Caki2 (cell line): ENCODE results near the gene CNP. TPM values are rescaled to one million over a fixed set of nuclear protein-coding genes. Genes with fewer than 3 reads are reported as not detected.

Experiments used
- DNase-seq: peaks from one replicate; pipeline ENCODE4 v3.0.0-alpha.2; 2015; ENCODE audit warnings: low read depth
- in situ Hi-C: cut with HindIII; loops from 2 replicates; pipeline ENCODE4 v1.10.0; 2016; ENCODE audit warnings: low sequenced_read_pairs, low pct_unique_long_range_greater_than_20kb, mixed read lengths
- total RNA-seq: library from RNA; depleted of rRNA; stranded (reverse); fragments of >200 nt; shearing (Covaris generic); gene quantifications from 2 replicates; pipeline ENCODE4 v1.2.3, GENCODE V29; 2014; ENCODE audit warnings: low replicate concordance

The CNP gene
- total RNA-seq, 1 experiment from 2014 or later: 50.2 TPM

DNA sequence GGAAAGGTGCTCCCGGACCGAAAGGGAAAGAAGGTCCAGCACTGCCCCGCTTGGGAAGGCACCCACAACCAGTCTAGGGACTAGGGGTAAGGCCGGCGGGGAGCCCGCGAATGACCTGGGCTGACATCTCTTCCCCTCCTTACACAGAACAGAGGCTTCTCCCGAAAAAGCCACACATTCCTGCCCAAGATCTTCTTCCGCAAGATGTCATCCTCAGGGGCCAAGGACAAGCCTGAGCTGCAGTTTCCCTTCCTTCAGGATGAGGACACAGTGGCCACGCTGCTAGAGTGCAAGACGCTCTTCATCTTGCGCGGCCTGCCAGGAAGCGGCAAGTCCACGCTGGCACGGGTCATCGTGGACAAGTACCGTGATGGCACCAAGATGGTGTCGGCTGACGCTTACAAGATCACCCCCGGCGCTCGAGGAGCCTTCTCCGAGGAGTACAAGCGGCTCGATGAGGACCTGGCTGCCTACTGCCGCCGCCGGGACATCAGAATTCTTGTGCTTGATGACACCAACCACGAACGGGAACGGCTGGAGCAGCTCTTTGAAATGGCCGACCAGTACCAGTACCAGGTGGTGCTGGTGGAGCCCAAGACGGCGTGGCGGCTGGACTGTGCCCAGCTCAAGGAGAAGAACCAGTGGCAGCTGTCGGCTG is 1.5 kb downstream of the CNP start:
- in situ Hi-C loops: no loop called here

DNA sequence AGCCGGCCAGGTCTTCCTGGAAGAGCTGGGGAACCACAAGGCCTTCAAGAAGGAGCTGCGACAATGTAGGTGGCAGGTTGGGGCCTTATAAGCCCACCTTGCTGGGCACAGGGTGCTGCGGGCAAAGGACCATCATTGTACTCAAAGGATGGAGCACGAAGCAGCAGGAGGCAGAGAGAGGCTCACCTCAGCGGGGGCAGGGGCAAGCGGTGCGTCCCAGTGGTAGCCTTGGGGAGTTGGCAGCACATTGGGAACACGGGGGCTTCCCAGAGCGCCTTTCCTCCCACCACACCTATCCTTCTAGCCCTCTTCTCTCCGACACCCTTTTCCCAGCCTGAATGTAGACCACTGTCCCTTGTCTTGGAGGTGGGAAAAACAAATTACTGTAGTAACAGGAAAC is 2.1 kb downstream of the CNP start:
- in situ Hi-C loops: no loop called here
- DNase-seq: no peak

More for the DNA sequence above, 1.5 kb downstream of the CNP start:
- DNase-seq: no peak

DNA sequence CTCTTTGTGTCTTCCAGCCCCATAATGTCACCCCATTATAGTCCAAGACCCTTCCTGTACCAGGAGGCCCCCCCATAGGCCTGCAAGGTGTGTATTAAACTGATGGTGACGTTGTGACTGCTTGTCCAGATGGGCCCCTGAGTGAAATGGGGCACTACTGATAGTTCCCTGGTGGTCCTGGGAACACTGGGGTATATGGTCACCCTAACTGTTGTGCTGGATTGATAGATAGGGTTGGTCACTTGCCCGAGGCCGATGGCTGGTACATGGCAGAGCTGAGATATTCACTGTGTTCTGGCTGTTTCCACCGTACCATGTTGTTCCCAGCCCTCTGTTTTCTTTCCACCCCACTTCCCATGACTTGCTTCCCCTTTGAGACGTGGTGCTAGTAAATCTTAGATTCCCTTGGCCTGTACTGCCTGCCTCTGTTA is 4.3 kb downstream of the CNP start:
- in situ Hi-C loops: no loop called here
- no peak for DNase-seq

DNA sequence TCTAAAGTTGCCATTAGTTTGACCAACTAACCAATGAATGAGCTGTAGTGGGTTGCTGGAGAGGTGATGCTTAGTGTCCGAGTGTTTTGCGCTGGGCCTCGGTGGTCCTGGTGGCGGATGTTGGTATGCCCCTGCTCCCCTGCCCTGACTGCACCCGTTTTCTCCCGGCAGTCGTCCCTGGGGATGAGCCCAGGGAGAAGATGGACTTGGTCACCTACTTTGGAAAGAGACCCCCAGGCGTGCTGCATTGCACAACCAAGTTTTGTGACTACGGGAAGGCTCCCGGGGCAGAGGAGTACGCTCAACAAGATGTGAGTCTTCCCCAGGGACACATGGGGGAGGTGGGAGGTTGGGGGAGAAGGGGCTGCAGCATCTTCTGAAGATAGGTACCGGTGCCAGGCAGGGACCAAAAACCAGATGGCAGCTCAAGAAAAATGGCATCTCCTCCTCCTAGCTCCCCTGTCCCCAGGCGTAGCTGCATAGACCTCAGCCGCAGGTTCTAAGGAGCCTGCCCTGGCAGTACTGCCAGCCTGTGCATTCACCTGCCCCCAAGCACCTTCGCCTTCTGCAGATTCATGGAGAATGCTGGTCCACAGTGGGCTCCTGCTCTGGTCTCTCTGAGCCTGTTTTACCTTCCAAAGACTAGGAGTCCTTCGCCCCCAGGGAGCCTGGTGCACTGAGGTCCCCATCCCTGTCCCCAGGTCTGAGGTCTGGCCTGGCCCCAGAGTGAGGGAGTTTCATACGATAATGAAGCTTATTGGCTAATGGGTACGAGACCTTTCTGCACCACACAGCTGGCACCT is 5.3 kb downstream of the CNP start:
- in situ Hi-C loops: no loop called here

DNA sequence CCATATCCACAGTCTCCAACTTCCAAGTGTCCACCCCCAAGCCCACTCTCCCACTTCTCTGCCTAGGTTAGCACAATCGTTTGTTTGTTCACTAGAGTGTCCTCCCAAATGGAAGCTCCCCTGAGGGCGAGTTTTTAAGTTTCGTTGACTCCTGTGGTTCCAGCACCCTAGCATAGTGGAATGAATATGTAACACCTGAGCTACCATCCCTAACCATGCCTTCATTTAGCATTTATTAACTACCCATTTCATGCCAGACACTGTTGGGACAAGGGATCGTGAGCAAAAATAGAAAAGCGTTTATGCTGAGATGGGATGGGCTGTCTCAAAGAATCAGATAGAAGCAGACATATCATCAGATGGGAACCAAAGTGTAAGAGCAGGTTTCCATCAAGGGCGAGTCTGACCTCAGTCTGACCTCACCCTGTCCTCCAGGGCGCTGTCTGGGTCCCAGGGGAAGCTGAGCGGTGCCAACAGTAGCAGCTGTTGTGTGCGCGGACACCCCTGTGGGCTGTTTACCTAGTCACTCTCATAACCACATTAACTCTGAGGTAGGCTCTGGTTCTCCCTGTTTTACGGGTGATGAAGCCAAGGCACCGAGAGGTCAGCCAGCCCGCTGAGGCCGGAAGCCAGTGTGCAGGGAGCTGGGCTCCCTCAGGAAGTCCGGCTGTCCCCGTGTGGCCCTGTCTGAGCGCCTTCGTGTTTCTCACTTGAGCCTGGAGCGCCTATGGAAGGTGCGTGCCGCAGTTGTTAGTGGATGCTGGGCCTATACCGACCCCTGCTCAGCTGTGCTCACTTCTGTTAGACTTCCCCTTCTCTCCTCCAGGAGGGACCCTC is 6.2 kb downstream of the CNP start:
- peak; percentile 33 for DNase-seq
- in situ Hi-C loops: no loop called here

More for the DNA sequence above, 5.3 kb downstream of the CNP start:
- no peak for DNase-seq

DNA sequence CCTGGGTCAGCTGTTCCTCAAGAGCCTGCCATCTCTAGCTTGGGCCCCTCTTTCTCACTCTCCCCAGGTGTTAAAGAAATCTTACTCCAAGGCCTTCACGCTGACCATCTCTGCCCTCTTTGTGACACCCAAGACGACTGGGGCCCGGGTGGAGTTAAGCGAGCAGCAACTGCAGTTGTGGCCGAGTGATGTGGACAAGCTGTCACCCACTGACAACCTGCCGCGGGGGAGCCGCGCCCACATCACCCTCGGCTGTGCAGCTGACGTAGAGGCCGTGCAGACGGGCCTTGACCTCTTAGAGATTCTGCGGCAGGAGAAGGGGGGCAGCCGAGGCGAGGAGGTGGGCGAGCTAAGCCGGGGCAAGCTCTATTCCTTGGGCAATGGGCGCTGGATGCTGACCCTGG is 6.8 kb downstream of the CNP start:
- in situ Hi-C loops: no loop called here
- no peak for DNase-seq

DNA sequence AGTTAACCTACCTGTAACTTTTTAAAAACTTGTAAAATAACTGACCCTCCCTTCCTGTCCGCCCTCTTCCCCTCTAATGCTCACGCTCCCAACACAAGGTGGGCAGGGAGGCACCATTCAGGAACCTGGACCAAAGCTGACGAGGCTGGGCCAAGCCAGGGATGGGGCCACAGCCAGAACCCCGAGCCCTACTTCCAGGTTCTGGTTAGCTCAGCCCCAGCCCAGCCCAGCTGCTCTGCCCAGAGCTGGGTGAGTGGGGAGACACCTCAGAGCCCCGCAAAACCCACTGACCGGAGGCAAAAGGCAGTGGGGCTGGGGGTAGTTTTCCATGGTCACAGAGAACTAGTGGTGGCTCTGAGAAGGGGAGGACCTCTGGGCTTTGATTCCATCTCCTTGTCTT is 7.4 kb downstream of the CNP start:
- DNase-seq: no peak
- in situ Hi-C loops: no loop called here

DNA sequence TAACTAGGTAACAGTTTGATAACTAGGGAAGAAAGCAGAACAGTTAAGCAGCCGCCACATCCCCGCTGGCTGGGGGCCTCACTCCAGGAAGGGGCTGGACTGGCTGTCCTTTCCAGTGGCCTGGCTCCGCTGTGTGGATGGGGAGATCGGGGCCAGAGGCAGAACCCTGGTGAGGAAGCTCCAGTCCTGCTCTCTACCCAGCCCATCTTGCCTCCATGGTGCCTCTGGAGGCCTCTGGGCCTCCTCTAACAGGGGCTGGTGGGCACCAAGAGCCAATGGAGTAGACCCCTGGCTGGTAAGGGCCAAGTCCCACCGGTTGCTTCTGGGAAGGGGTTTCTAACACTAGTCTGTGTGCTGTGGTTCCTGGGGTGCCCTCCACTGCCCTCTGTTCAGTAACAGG is 8.1 kb downstream of the CNP start:
- DNase-seq: no peak
- in situ Hi-C loops: loop anchor here (25.0 kb wide), 1 partner anchor 262 kb away; the partner anchor contains the start of gene GAST

DNA sequence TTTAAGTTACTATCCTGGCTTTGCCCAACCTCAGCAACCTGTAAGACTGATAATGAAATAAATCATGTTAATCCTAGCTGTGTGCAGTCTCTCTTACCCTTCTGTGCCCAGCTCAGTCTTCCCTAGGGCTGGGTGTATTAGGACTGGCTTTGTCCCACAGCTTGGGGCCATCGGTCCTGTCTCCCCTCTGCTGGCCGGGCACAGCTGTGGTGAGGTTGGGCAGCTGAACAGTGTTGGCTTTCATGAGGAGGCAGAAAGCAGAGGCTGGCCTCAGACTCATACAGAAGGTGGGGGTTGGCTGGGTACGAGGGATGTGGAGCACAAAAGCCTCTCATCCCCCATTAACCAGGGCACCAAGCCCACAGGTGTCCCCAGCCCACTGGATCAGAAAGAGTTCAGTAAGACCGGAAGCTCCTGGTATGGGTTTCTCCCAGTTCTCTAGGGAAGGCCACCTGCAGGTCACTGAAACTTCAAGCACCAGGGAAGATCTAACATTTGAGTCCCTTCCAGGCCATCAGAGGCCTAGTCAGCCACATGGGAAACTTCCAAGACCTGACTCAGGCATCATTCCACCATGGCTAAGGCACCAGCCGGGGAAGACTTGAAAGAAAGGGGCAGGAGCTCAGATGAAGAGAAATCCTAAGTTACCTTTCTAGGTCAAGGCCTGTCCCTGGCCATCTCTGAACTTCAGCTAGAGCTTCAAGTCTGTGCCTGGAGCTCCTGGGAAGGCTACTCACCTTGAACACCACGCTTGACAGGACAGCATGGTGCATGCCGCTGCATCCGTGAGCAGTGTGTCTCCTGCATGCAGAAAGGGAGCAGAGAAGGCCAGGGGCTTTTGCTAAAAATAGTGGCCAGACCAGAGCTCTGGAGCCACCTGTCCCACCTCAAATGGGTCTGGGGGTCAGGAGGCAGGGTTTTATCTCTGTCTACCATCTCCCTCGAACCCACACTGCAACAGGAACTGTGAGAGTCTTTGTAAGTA is 8.8 kb downstream of the CNP start:
- DNase-seq: no peak
- in situ Hi-C loops: loop anchor here (25.0 kb wide), 1 partner anchor 263 kb away; the partner anchor contains the start of gene GAST

DNA sequence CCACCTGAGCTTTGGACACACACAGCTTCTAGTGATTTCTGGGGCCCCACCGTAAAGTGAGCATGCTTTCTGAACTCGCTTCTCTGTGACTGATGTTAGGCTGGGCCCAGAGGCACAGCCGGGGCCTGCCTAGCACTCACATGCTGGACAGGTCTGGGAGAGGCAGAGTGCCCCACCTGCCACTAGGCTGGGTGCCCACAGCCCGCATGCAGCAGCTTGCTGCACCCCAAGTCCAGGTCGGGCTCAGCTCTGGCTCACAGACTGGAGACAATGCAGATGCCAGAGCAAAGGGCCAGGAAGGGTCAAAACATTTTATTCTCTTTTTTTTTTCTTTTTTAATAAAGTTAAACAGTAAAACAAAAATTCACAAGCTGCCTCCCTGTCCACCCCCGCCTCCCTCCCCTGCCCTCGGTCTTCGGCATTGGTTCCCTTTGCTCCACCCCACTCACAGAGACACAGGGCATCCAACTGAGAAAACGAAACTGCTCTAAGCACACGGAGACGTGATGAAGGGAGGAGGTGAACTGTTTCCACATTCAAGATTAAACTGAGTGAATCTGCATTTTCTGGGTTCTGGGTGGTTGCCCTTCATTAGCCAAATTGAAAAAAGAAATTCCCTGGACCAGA is 9.7 kb downstream of the CNP start:
- no peak for DNase-seq
- in situ Hi-C loops: loop anchor here (25.0 kb wide), 1 partner anchor 264 kb away; the partner anchor contains the start of gene GAST

DNA sequence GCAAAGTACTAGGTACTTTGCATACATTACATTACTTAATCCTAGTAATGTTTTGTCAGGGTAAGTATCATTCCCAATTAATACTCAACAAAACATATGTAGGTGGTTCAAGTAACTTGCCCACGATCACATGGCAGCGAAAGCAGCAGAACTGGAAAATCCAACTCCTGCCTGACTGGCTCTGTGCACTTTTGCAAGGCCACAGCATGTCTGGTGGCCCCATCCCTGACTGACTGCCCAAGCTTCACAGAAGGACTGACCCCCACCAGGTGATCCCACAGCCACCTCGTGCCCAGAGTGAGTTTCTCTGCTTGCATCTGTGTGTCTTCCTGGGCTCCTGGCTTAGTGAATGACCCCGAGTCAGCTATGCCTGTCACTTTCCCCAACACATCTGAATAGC is 11.4 kb downstream of the CNP start:
- in situ Hi-C loops: loop anchor here (25.0 kb wide), 1 partner anchor 266 kb away; the partner anchor contains the start of gene GAST
- DNase-seq: no peak

DNA sequence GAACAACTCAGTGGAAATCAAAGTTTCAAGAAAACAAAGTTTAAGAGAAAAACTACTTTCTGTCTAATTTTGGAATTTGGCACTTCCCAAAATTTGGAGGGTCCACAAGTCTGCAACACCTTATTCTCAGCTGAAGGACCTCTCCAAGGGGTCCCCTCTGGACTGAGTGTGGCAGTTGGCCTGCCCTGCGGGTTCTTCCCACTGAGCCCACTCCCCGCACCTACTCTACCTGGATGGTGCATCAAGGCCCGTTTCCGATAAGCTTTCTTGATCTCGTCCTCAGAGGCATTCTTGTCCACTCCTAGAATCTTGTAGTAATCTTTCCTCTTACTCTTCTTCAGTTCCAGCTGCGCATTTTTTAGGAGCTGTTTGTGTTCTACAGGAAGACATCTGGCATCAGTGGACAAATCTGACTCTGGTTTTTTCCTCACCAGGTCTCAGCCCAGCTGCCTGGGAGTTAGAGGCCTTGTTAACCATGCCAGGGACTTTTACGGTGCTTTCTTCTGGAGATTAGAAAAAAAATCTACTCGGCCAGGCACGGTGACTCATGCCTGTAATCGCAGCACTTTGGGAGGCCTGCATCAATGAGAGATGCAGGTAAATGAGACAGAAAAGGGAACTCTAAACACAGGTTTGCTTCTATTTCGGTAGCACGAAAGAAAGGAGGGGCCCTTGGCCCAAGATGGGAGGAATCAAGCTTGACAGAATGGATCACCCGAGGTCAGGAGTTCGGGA is 15.6 kb downstream of the CNP start:
- in situ Hi-C loops: loop anchor here (25.0 kb wide), 1 partner anchor 270 kb away; the partner anchor contains the start of gene GAST
- DNase-seq: no peak

DNA sequence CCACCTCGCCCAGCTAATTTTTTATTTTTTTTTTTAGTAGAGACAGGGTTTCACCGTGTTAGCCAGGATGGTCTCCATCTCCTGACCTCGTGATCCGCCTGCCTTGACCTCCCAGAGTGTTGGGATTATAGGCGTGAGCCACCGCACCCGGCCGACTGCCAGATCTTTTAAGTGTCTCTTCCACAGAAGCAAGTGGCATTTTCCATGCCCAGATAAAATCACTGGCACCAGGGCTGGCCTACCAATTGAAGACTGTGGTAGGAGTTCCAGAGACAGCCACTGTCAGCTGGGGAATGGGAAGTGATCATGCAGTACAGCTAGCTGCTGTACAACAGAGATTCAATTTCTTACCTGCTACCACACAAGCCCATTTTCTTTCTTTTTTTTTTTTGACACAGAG is 17.9 kb downstream of the CNP start:
- in situ Hi-C loops: loop anchor here (25.0 kb wide), 1 partner anchor 272 kb away; the partner anchor contains the start of gene GAST
- DNase-seq: no peak

DNA sequence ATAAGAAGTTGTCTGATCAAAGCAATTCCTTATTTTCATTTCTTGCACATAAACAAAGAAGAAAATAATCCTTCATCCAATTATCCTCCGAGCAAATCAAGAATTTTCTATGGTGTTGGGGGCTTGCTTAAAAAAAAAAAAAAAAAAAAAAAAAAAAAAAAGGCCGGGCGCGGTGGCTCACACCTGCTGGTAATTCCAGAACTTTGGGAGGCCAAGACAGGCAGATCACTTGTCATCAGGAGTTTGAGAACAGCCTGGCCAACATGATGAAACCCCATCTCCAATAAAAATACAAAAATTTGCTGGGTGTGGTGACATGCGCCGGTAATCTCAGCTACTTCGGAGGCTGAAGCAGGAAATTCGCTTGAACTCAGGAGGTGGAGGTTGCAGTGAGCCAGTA is 19.3 kb downstream of the CNP start:
- in situ Hi-C loops: loop anchor here (25.0 kb wide), 1 partner anchor 274 kb away; the partner anchor contains the start of gene GAST
- DNase-seq: no peak

DNA sequence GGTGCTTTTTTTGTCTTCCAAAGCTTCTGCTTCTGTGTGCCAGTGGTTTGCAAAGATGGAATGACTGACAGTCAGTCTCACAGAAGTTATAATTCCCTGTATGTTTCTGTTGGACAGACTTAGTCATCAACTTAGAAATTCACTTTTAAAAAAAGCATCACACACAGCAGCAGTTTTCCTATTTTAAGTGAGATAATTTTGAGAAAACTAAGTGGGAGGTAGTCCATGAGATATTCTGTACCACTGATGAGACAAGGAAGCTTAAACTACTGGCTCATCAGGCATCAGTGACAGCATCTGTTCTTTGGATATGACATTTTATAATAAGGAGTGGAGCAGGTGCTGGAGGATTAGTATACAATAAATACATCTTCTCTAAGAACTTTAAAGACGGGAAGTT is 20.0 kb downstream of the CNP start:
- in situ Hi-C loops: loop anchor here (25.0 kb wide), 1 partner anchor 274 kb away; the partner anchor contains the start of gene GAST
- no peak for DNase-seq

DNA sequence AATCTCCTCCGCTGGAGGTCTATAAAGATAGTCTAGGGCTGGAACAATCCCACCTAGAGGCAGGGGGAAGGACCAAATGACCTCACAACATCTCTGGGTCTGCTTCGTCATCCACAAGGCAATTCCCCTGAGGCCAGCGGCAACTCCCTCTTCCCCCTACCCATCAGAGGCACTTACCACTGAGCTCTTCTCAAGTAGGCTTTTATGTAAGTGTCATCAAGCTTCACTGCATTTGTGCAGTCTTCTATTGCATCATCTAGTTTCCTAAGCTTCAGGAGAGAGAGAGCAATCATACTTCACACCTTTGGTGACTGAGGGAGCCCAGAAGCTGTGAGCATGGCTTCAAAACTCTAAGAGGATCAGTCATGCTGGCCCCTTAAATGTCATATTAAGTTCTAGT is 21.0 kb downstream of the CNP start:
- DNase-seq: no peak
- in situ Hi-C loops: loop anchor here (25.0 kb wide), 1 partner anchor 275 kb away; the partner anchor contains the start of gene GAST
